Neural cell (in vitro differentiated cells): ENCODE data around the gene CFAP299. TPM values are rescaled to one million over a fixed set of nuclear protein-coding genes. Genes with fewer than 3 reads are reported as not detected.
"Not testable (repeated sequence)": the region's sequence is repeated elsewhere in the genome, so short reads cannot be mapped to it uniquely, and the experiment has no call there.

ENCODE experiments used
- H2AFZ ChIP-seq: fragments of 200-600, 300-800 bp; sonication (generic), shearing (Covaris generic); 2 replicates; pipeline ENCODE4 v1.6.0; 2014; ENCODE audit warnings: low read depth, mild to moderate bottlenecking, antibody characterized with exemption, low read length, moderate library complexity
- H3F3A ChIP-seq: fragments of 200-600 bp; shearing (Covaris generic); 2 replicates; pipeline ENCODE4 v1.6.1; 2016; ENCODE audit warnings: mild to moderate bottlenecking, moderate library complexity, mixed read lengths, antibody characterized with exemption, low read length; ENCODE audit not compliant: insufficient read depth, poor library complexity, severe bottlenecking
- H3K27ac ChIP-seq: fragments of 200-600, 300-800 bp; sonication (generic), shearing (Covaris generic); 2 replicates; pipeline ENCODE4 v1.5.1; 2014; ENCODE audit warnings: mild to moderate bottlenecking, low read length, moderate library complexity
- H3K27me3 ChIP-seq: fragments of 300-800, 200-600 bp; sonication (generic), shearing (Covaris generic); 2 replicates; pipeline ENCODE4 v1.6.0; 2014; ENCODE audit warnings: mild to moderate bottlenecking, low read depth, low read length, moderate library complexity; ENCODE audit not compliant: insufficient read depth
- H3K36me3 ChIP-seq: fragments of 300-800, 200-600 bp; sonication (generic), shearing (Covaris generic); 2 replicates; pipeline ENCODE4 v1.5.1; 2014; ENCODE audit warnings: mild to moderate bottlenecking, antibody characterized with exemption, low read length, moderate library complexity; ENCODE audit not compliant: insufficient read depth
- H3K4me2 ChIP-seq: fragments of 300-800, 200-600 bp; sonication (generic), shearing (Covaris generic); 2 replicates; pipeline ENCODE4 v1.6.0; 2014; ENCODE audit warnings: mild to moderate bottlenecking, low read length
- H3K4me3 ChIP-seq: fragments of 300-800, 200-600 bp; sonication (generic), shearing (Covaris generic); 2 replicates; pipeline ENCODE4 v1.5.1; 2014; ENCODE audit warnings: mild to moderate bottlenecking, low read length, moderate library complexity
- H3K79me2 ChIP-seq: fragments of 200-600 bp; shearing (Covaris generic); replicated peaks from 2 replicates; pipeline ENCODE4 v1.6.0; 2014; ENCODE audit warnings: mild to moderate bottlenecking, low read length, moderate library complexity; ENCODE audit not compliant: insufficient read depth
- H3K9ac ChIP-seq: fragments of 300-800, 200-600 bp; sonication (generic), shearing (Covaris generic); 2 replicates; pipeline ENCODE4 v1.6.1; 2016; ENCODE audit warnings: mild to moderate bottlenecking, low read length, mixed read lengths
- H3K9me2 ChIP-seq: fragments of 200-600 bp; shearing (Covaris generic); 2 replicates; pipeline ENCODE4 v1.6.1; 2016; ENCODE audit warnings: mild to moderate bottlenecking, low read length, mixed read lengths; ENCODE audit not compliant: insufficient read depth
- H3K9me3 ChIP-seq: fragments of 200-600, 300-800 bp; sonication (generic), shearing (Covaris generic); 2 replicates; pipeline ENCODE4 v1.6.1; 2016; ENCODE audit warnings: mild to moderate bottlenecking, mixed run types, low read length, moderate library complexity, mixed read lengths
- H4K20me1 ChIP-seq: fragments of 200-600 bp; shearing (Covaris generic); 2 replicates; pipeline ENCODE4 v1.6.1; 2016; ENCODE audit warnings: mild to moderate bottlenecking, mixed run types; ENCODE audit not compliant: insufficient read depth
- CTCF ChIP-seq: fragments of 450-650 bp; IDR thresholded peaks from 2 replicates; pipeline ENCODE4 v1.5.1; 2014; ENCODE audit warnings: antibody characterized with exemption, mild to moderate bottlenecking, moderate library complexity; ENCODE audit not compliant: poor library complexity, severe bottlenecking
- EP300 ChIP-seq: fragments of 450-650 bp; conservative IDR thresholded peaks from 2 replicates; pipeline ENCODE4 v1.6.1; 2014; ENCODE audit warnings: antibody characterized with exemption, mild to moderate bottlenecking, moderate library complexity; ENCODE audit not compliant: poor library complexity, severe bottlenecking
- EZH2 ChIP-seq: fragments of 200-600, 300-800 bp; shearing (Covaris generic), sonication (generic); IDR thresholded peaks from 2 replicates; pipeline ENCODE4 v1.6.1; 2014; ENCODE audit warnings: antibody characterized with exemption, low read length, borderline replicate concordance, mild to moderate bottlenecking; ENCODE audit not compliant: insufficient read depth, poor library complexity, severe bottlenecking
- MXI1 ChIP-seq: fragments of 450-650 bp; conservative IDR thresholded peaks from 2 replicates; pipeline ENCODE4 v1.6.1; 2014; ENCODE audit warnings: antibody characterized with exemption, mild to moderate bottlenecking; ENCODE audit not compliant: poor library complexity, severe bottlenecking
- POLR2AphosphoS5 ChIP-seq: IDR thresholded peaks from 2 replicates; pipeline ENCODE4 v1.6.1; 2012
- RAD21 ChIP-seq: fragments of 450-650 bp; conservative IDR thresholded peaks from 2 replicates; pipeline ENCODE4 v1.6.1; 2014; ENCODE audit warnings: antibody characterized with exemption, mild to moderate bottlenecking, moderate library complexity
- REST ChIP-seq: IDR thresholded peaks from 2 replicates; pipeline ENCODE4 v1.6.1; 2012; ENCODE audit warnings: borderline replicate concordance
- SMC3 ChIP-seq: fragments of 450-650 bp; conservative IDR thresholded peaks from 2 replicates; pipeline ENCODE4 v1.6.1; 2014; ENCODE audit warnings: antibody characterized with exemption, mild to moderate bottlenecking, moderate library complexity; ENCODE audit not compliant: poor library complexity
- TAF1 ChIP-seq: IDR thresholded peaks from 2 replicates; pipeline ENCODE4 v1.6.1; 2012; ENCODE audit warnings: low read depth
- polyA plus RNA-seq: library from polyadenylated mRNA; depleted of rRNA; stranded (reverse); fragments of >200 nt; gene quantifications from 2 replicates; pipeline ENCODE4 v1.2.3, GENCODE V29; 2014

Gene CFAP299
- polyA plus RNA-seq, 1 donor from 2014 or later, result not detected

- not testable (repeated sequence) for H4K20me1 ChIP-seq, H2AFZ ChIP-seq, H3K9me2 ChIP-seq, H3F3A ChIP-seq, H3K9me3 ChIP-seq, H3K9ac ChIP-seq, H3K27ac ChIP-seq, H3K4me3 ChIP-seq, H3K27me3 ChIP-seq, H3K79me2 ChIP-seq, H3K4me2 ChIP-seq, H3K36me3 ChIP-seq
Measured at GRCh38 chr4:80670118-80670517, 334.6 kb downstream of the CFAP299 start.

GRCh38 chr4:80678413-80678812, 342.9 kb downstream of the CFAP299 start:
- H3F3A ChIP-seq, result no peaks in the 10 kb centered on the region
- TF ChIP-seq MXI1, result no peak
- H3K4me2 ChIP-seq, result no peak overlapping the region
- no peak overlapping the region for H3K4me3 ChIP-seq
- no peaks in the 10 kb centered on the region for H3K36me3 ChIP-seq
- H3K27ac ChIP-seq, result no peak overlapping the region
- H3K27me3 ChIP-seq, result no peaks in the 10 kb centered on the region
- no peak overlapping the region for H2AFZ ChIP-seq
- no peak overlapping the region for H3K9ac ChIP-seq
- no peaks in the 10 kb centered on the region for H3K9me3 ChIP-seq
- no peaks in the 10 kb centered on the region for H3K79me2 ChIP-seq
- no peaks in the 10 kb centered on the region for H4K20me1 ChIP-seq
- no peaks in the 10 kb centered on the region for H3K9me2 ChIP-seq

GRCh38 chr4:80680934-80681333, 345.4 kb downstream of the CFAP299 start:
- Histone ChIP-seq H3K9me2 (no peaks in the 10 kb centered on the region), H3K4me3 (no peak overlapping the region), H3K36me3 (no peaks in the 10 kb centered on the region), H3K9me3 (no peaks in the 10 kb centered on the region), H2AFZ (no peak overlapping the region), H4K20me1 (no peaks in the 10 kb centered on the region), H3K4me2 (no peak overlapping the region), H3K27ac (no peak overlapping the region), H3K9ac (no peak overlapping the region), H3F3A (no peaks in the 10 kb centered on the region), H3K79me2 (no peaks in the 10 kb centered on the region), H3K27me3 (no peaks in the 10 kb centered on the region)
- TF ChIP-seq TAF1 (no peak), MXI1 (no peak), CTCF (no peak), POLR2AphosphoS5 (no peak), SMC3 (no peak), EP300 (no peak), REST (no peak), RAD21 (no peak), EZH2 (no peak)
